Measurements from ENCODE around the gene CIAO2A. TPM values are rescaled to one million over a fixed set of nuclear protein-coding genes. Genes with fewer than 3 reads are reported as not detected.

The CIAO2A gene
- total RNA-seq, 1 donor from 2014 or later, result 53.4 TPM

- Histone ChIP-seq H3K4me3 (ENCODE audit: insufficient read depth, low read depth, low read length) (no peak overlapping the region), H3K4me2 (ENCODE audit: low read length) (no peak overlapping the region), H3K36me3 (ENCODE audit: insufficient read depth, low read length) (peaks cover 61% of the 10 kb centered on the region), H4K20me1 (ENCODE audit: insufficient read depth, low read length) (peaks cover 19% of the 10 kb centered on the region), H2AFZ (ENCODE audit: low read depth, low read length) (no peak overlapping the region), H3K4me1 (ENCODE audit: insufficient read depth, low read length) (no peaks in the 10 kb centered on the region), H3K27me3 (ENCODE audit: insufficient read depth, low read length) (no peaks in the 10 kb centered on the region), H3K9me3 (ENCODE audit: insufficient read depth, low read depth, low read length) (no peaks in the 10 kb centered on the region), H3K27ac (ENCODE audit: low read depth, low read length) (no peak overlapping the region), H3K79me2 (ENCODE audit: insufficient read depth, low read length) (no peaks in the 10 kb centered on the region), H3K9ac (ENCODE audit: low read length) (no peak overlapping the region)
- DNase-seq (ENCODE audit: low read depth) (no peak), FAIRE-seq (no peak)
- TF ChIP-seq CTCF (IDR thresholded peaks at IDR 0.05; ENCODE audit: insufficient read depth, low read depth, low read length) (no peak), EZH2 (IDR thresholded peaks at IDR 0.05; ENCODE audit: insufficient read depth, low read length) (no peak)
- peaks cover 52% of the 10 kb centered on the region for H3K36me3 Mint-ChIP-seq (ENCODE audit: low read depth, unreplicated experiment)
- H3K9me3 Mint-ChIP-seq (ENCODE audit: unreplicated experiment), result no peaks in the 10 kb centered on the region
- H3K4me3 Mint-ChIP-seq (ENCODE audit: unreplicated experiment), result no peak overlapping the region
- no peaks in the 10 kb centered on the region for H3K27me3 Mint-ChIP-seq (ENCODE audit: low read depth, unreplicated experiment)
- no peaks in the 10 kb centered on the region for H3K4me1 Mint-ChIP-seq (ENCODE audit: low read depth, unreplicated experiment)
- no peak overlapping the region for H3K27ac Mint-ChIP-seq (ENCODE audit: unreplicated experiment)
Measured at GRCh38 chr15:64130159-64130558, 36.5 kb upstream of the CIAO2A start.

GRCh38 chr15:64127521-64128270 is 34.1 kb upstream of the CIAO2A start:
- Histone ChIP-seq H2AFZ (ENCODE audit: low read depth, low read length) (no peak overlapping the region), H3K4me2 (ENCODE audit: low read length) (no peak overlapping the region), H3K36me3 (ENCODE audit: insufficient read depth, low read length) (peaks cover 61% of the 10 kb centered on the region), H3K4me3 (ENCODE audit: insufficient read depth, low read depth, low read length) (no peak overlapping the region), H3K9me3 (ENCODE audit: insufficient read depth, low read depth, low read length) (no peaks in the 10 kb centered on the region), H3K27me3 (ENCODE audit: insufficient read depth, low read length) (no peaks in the 10 kb centered on the region), H3K4me1 (ENCODE audit: insufficient read depth, low read length) (no peaks in the 10 kb centered on the region), H4K20me1 (ENCODE audit: insufficient read depth, low read length) (peaks cover 7% of the 10 kb centered on the region), H3K79me2 (ENCODE audit: insufficient read depth, low read length) (no peaks in the 10 kb centered on the region), H3K9ac (ENCODE audit: low read length) (no peak overlapping the region), H3K27ac (ENCODE audit: low read depth, low read length) (no peak overlapping the region)
- DNase-seq (ENCODE audit: low read depth) (no peak), FAIRE-seq (no peak)
- H3K4me1 Mint-ChIP-seq (ENCODE audit: low read depth, unreplicated experiment), result no peaks in the 10 kb centered on the region
- no peak overlapping the region for H3K4me3 Mint-ChIP-seq (ENCODE audit: unreplicated experiment)
- H3K9me3 Mint-ChIP-seq (ENCODE audit: unreplicated experiment), result no peaks in the 10 kb centered on the region
- no peak overlapping the region for H3K27ac Mint-ChIP-seq (ENCODE audit: unreplicated experiment)
- peaks cover 42% of the 10 kb centered on the region for H3K36me3 Mint-ChIP-seq (ENCODE audit: low read depth, unreplicated experiment)
- no peaks in the 10 kb centered on the region for H3K27me3 Mint-ChIP-seq (ENCODE audit: low read depth, unreplicated experiment)
- TF ChIP-seq EZH2 (IDR thresholded peaks at IDR 0.05; ENCODE audit: insufficient read depth, low read length), result no peak
- no peak for TF ChIP-seq CTCF (IDR thresholded peaks at IDR 0.05; ENCODE audit: insufficient read depth, low read depth, low read length)

- H3K4me2 ChIP-seq (ENCODE audit: low read length), result no peak overlapping the region
- TF ChIP-seq CTCF (IDR thresholded peaks at IDR 0.05; ENCODE audit: insufficient read depth, low read depth, low read length) (no peak), EZH2 (IDR thresholded peaks at IDR 0.05; ENCODE audit: insufficient read depth, low read length) (no peak)
- H3K9ac ChIP-seq (ENCODE audit: low read length), result no peak overlapping the region
- no peaks in the 10 kb centered on the region for H3K79me2 ChIP-seq (ENCODE audit: insufficient read depth, low read length)
- no peaks in the 10 kb centered on the region for H3K9me3 Mint-ChIP-seq (ENCODE audit: unreplicated experiment)
- no peak overlapping the region for H3K27ac ChIP-seq (ENCODE audit: low read depth, low read length)
- H3K4me1 Mint-ChIP-seq (ENCODE audit: low read depth, unreplicated experiment), result no peaks in the 10 kb centered on the region
- H3K36me3 ChIP-seq (ENCODE audit: insufficient read depth, low read length), result peaks cover 52% of the 10 kb centered on the region
- H3K9me3 ChIP-seq (ENCODE audit: insufficient read depth, low read depth, low read length), result no peaks in the 10 kb centered on the region
- no peak for FAIRE-seq
- H2AFZ ChIP-seq (ENCODE audit: low read depth, low read length), result no peak overlapping the region
- H3K27ac Mint-ChIP-seq (ENCODE audit: unreplicated experiment), result no peak overlapping the region
- peaks cover 5% of the 10 kb centered on the region for H4K20me1 ChIP-seq (ENCODE audit: insufficient read depth, low read length)
- no peaks in the 10 kb centered on the region for H3K4me1 ChIP-seq (ENCODE audit: insufficient read depth, low read length)
- H3K4me3 Mint-ChIP-seq (ENCODE audit: unreplicated experiment), result no peak overlapping the region
- no peak for DNase-seq (ENCODE audit: low read depth)
- no peaks in the 10 kb centered on the region for H3K27me3 ChIP-seq (ENCODE audit: insufficient read depth, low read length)
- H3K27me3 Mint-ChIP-seq (ENCODE audit: low read depth, unreplicated experiment), result no peaks in the 10 kb centered on the region
- H3K4me3 ChIP-seq (ENCODE audit: insufficient read depth, low read depth, low read length), result no peak overlapping the region
- H3K36me3 Mint-ChIP-seq (ENCODE audit: low read depth, unreplicated experiment), result peaks cover 32% of the 10 kb centered on the region
Measured at GRCh38 chr15:64125978-64126377, 32.3 kb upstream of the CIAO2A start.
